Peyer's patch (tissue), 4 donors: ENCODE results near the gene ELAVL1. TPM values are rescaled to one million over a fixed set of nuclear protein-coding genes. Genes with fewer than 3 reads are reported as not detected.

Source experiments
- DNase-seq, 3 donors: peaks; one replicate each; pipeline ENCODE4 v3.0.0-alpha.2; 2017 to 2019
- H3K27ac ChIP-seq, 4 donors: fragments of 200-600 bp; sonication (generic); one replicate each; pipeline ENCODE4 v1.5.1; 2016 to 2019
- H3K27me3 ChIP-seq, 2 donors: fragments of 200-600 bp; sonication (generic); one replicate each; pipeline ENCODE4 v1.5.1; 2019
- H3K36me3 ChIP-seq, 3 donors: fragments of 200-600 bp; sonication (generic); one replicate each; pipeline ENCODE4 v1.5.1; 2016 to 2019
- H3K4me1 ChIP-seq, 4 donors: fragments of 200-600 bp; sonication (generic); one replicate each; pipeline ENCODE4 v1.5.1; 2016 to 2019
- H3K4me3 ChIP-seq, 4 donors: fragments of 200-600 bp; sonication (generic); 1 replicate in 3 of 4; 2 replicates in 1 of 4; pipeline ENCODE4 v1.5.1; 2016 to 2019; ENCODE audit warnings: mild to moderate bottlenecking in 1 of 4
- H3K9me3 ChIP-seq, 4 donors: fragments of 200-600 bp; sonication (generic); one replicate each; pipeline ENCODE4 v1.5.1; 2016 to 2019; ENCODE audit warnings: mild to moderate bottlenecking in 1 of 4
- POLR2A ChIP-seq, 2 donors: fragments of 450-650 bp; IDR thresholded peaks; one replicate each; pipeline ENCODE4 v1.5.1; 2017; ENCODE audit warnings: antibody characterized with exemption in 2 of 2, mild to moderate bottlenecking in 2 of 2, moderate library complexity in 2 of 2
- total RNA-seq, 4 donors: library from RNA; depleted of rRNA; stranded (reverse); fragments of >200 nt; gene quantifications; one replicate each; pipeline ENCODE4 v1.1.0, GENCODE V29; 2016
- TF ChIP-seq, protein P1 (sequence below), 6 experiments: fragments of 450-650 bp in 4 of 6; fragments of 200-600 bp in 2 of 6; sonication (generic) in 1 of 6; IDR thresholded peaks; one replicate each; pipeline ENCODE4 v1.5.1; 2017 to 2019; ENCODE audit warnings: antibody characterized with exemption in 6 of 6, mild to moderate bottlenecking in 3 of 6, moderate library complexity in 1 of 6

Gene ELAVL1
- total RNA-seq, 4 donors from 2014 or later: 21.0 to 41.7 (median 25.9) TPM

DNA sequence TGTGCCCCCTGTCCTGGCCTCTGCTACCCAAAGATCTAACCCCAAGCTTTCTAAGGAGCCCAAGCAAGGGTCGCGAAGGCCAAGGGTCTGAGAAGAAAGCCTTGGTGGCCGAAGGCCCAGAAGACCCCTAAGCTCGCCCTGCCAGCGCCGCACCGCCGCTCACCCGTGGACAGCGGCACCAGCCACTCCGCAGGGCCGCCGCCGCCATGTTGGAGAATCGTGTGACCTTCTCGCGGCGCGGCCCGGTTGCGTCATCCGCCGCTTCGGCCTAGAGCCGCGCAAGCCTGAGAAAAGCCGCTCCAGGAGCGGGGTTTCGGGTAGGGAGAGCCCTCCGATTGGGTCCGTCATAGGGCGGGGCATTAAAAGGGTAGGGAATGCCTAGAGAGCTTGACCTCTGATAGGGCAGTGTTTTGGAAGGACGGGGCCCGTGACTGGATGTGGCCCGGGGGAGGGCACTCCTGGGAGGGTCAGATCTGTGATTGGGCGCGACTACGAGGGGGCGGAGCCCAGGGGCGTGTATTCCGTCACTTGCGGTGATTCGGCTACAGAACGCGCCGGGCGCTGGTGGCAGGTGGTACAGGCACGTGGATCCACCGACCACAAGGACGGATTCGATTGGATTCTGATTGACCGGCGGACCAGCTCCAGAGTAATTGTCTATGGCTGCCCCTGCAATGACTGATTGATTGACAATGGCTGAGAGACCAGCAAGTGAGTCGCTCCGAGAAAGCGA, 61.8 kb downstream of the ELAVL1 start, which contains the start of gene TIMM44:
Gene TIMM44, minus strand, starts transcription at position 223 of the 733 bp plus-strand sequence. Its CDS starts 15 bp downstream, at position 208.
- Histone ChIP-seq H3K36me3 (peaks cover 0 to 22% (median 0%) of the 10 kb centered on the region in 3 donors), H3K4me3 (peak within 1 kb of the TSS; percentile 65 to 92 (median 72)), H3K9me3 (peaks cover 0 to 3% (median 0%) of the 10 kb centered on the region in 4 donors), H3K4me1 (peaks cover 0 to 14% (median 5%) of the 10 kb centered on the region in 4 donors), H3K27me3 (no peaks in the 10 kb centered on the region), H3K27ac (peak within 1 kb of the TSS; percentile 89 to 98 (median 94))
- peak; percentile 41 to 61 for TF ChIP-seq POLR2A (IDR thresholded peaks at IDR 0.05)
- TF ChIP-seq, protein P1, sequence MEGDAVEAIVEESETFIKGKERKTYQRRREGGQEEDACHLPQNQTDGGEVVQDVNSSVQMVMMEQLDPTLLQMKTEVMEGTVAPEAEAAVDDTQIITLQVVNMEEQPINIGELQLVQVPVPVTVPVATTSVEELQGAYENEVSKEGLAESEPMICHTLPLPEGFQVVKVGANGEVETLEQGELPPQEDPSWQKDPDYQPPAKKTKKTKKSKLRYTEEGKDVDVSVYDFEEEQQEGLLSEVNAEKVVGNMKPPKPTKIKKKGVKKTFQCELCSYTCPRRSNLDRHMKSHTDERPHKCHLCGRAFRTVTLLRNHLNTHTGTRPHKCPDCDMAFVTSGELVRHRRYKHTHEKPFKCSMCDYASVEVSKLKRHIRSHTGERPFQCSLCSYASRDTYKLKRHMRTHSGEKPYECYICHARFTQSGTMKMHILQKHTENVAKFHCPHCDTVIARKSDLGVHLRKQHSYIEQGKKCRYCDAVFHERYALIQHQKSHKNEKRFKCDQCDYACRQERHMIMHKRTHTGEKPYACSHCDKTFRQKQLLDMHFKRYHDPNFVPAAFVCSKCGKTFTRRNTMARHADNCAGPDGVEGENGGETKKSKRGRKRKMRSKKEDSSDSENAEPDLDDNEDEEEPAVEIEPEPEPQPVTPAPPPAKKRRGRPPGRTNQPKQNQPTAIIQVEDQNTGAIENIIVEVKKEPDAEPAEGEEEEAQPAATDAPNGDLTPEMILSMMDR (IDR thresholded peaks at IDR 0.05): no peak
- peak; percentile 98 to 99 (median 99) for DNase-seq

DNA sequence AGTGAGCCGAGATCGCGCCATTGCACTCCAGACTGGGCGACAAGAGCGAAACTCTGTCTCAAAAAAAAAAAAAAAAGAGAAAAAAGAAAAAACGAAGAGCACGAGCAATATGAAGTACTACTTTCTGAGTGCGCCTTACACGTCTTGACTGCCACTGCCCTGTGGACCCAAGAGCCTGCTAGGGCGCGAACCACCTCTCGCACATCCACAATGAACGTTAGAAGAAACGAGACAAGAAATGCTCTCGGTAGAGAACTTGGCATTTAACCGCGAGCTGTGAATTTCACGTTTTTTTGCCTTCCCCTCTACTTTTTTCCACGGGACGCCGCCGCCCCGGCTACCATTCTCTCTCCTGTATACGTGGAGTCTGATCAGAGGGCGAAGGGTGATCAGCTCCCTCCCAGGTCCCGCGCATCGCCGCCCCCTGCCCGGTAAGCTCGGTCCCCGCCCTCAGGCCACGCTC, 62.4 kb downstream of the ELAVL1 start:
- H3K27ac ChIP-seq: peak overlapping the region; percentile 89 to 98 (median 94)
- no peak for DNase-seq
- H3K36me3 ChIP-seq: peaks cover 0 to 27% (median 0%) of the 10 kb centered on the region in 3 donors
- H3K4me3 ChIP-seq: peak overlapping the region; percentile 61 to 92 (median 70)
- H3K27me3 ChIP-seq: no peaks in the 10 kb centered on the region
- peaks cover 0 to 3% (median 0%) of the 10 kb centered on the region in 4 donors for H3K9me3 ChIP-seq
- H3K4me1 ChIP-seq: peaks cover 0 to 14% (median 5%) of the 10 kb centered on the region in 4 donors
- no peak for TF ChIP-seq POLR2A (IDR thresholded peaks at IDR 0.05)
- TF ChIP-seq, protein P1 (IDR thresholded peaks at IDR 0.05): no peak

DNA sequence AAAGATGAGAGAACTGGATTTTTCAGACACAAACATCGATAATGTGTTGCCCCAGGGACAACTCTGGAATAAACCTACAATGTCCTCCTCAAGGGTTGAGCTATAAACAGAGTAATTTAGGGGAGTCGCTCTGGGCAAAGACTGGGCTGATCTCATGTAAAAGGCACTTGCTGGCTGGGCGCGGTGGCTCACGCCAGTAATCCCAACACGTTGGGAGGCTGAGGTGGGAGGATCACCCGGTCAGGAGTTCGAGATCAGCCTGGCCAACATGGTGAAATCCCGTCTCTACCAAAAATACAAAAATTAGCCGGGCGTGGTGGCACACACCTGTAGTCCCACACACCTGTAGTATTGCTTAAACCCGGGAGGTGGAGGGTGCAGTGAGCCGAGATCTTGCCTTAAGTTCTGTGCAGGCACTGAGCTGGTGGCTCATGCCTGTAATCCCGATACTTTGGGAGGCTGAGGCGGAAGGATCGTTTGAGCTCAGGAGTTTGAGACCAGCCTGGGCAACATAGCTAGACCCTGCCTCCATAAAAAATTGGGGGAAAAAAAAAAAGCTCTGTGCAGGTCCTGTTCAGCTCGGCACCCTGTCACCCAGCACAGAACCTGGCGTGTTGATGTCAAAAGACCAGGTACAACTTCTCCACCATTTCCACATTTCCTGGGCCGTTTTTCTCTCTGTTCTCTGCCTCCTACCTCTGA, 63.4 kb downstream of the ELAVL1 start:
- no peak for TF ChIP-seq POLR2A (IDR thresholded peaks at IDR 0.05)
- TF ChIP-seq, protein P1 (IDR thresholded peaks at IDR 0.05): no peak
- no peak overlapping the region for H3K27ac ChIP-seq
- H3K4me1 ChIP-seq: peaks cover 0 to 14% (median 5%) of the 10 kb centered on the region in 4 donors
- H3K9me3 ChIP-seq: peaks cover 0 to 3% (median 0%) of the 10 kb centered on the region in 4 donors
- no peaks in the 10 kb centered on the region for H3K27me3 ChIP-seq
- peaks cover 0 to 36% (median 0%) of the 10 kb centered on the region in 3 donors for H3K36me3 ChIP-seq
- H3K4me3 ChIP-seq: peak overlapping the region in 2 of 4 donors; percentile 61 to 92
- no peak for DNase-seq

DNA sequence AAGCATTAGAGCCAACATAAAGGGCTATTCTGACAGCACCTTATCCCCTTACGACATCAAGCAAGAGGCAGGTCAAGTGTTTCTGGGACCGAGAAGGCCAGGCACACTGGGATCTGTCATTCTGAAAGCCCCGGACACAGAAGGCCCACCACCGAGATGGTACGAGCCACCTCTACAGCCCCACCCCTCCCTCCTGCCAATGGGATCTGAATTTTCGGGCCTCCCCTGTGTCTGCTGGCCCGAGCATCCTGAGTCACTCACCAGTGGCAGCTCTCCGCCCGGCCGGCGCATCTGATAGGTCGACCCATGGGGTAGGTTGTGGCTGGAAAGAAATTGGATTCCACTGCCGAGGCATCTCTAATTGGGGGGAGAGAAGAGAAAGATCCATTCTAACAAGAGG, 64.6 kb downstream of the ELAVL1 start:
- DNase-seq: no peak

DNA sequence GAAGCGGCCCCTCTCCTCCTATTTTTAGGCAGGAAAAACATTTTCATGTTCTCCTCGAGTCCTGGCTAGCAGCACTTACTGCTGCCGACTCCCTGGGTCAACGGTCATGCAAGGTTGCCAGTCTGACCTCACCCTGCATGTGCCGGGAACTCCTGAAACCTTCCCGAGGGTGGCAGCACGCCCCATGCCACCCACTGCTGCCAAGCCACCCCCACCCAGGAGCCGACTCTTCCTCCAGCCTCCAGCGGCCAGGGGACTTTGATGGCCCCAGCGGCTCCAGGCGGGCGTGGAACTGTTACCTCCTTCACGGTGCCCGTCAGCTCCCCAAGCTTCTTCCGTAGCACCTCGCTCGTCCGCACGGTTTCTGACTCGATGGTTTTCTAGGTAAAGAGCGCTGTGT, 70.7 kb downstream of the ELAVL1 start:
- Histone ChIP-seq H3K9me3 (no peaks in the 10 kb centered on the region), H3K36me3 (peaks cover 0 to 93% (median 4%) of the 10 kb centered on the region in 3 donors), H3K4me3 (no peak overlapping the region), H3K4me1 (no peaks in the 10 kb centered on the region), H3K27ac (no peak overlapping the region), H3K27me3 (no peaks in the 10 kb centered on the region)
- DNase-seq: no peak
- TF ChIP-seq, protein P1 (IDR thresholded peaks at IDR 0.05): no peak
- TF ChIP-seq POLR2A (IDR thresholded peaks at IDR 0.05): no peak

More for the DNA sequence above, 64.6 kb downstream of the ELAVL1 start:
- Histone ChIP-seq H3K4me1 (peaks cover 0 to 14% (median 5%) of the 10 kb centered on the region in 4 donors), H3K9me3 (peaks cover 0 to 3% (median 0%) of the 10 kb centered on the region in 4 donors), H3K27me3 (no peaks in the 10 kb centered on the region), H3K27ac (no peak overlapping the region), H3K4me3 (no peak overlapping the region), H3K36me3 (peaks cover 0 to 48% (median 0%) of the 10 kb centered on the region in 3 donors)
- no peak for TF ChIP-seq POLR2A (IDR thresholded peaks at IDR 0.05)
- TF ChIP-seq, protein P1 (IDR thresholded peaks at IDR 0.05): no peak
